LNCAP (cell line): ENCODE data around the gene STAG1.

Experiments
- TF ChIP-seq, protein P1 (sequence below): fragments of 450-650 bp; IDR thresholded peaks from 2 replicates; pipeline ENCODE4 v1.5.1; 2017; ENCODE audit warnings: mild to moderate bottlenecking

Gene STAG1

DNA sequence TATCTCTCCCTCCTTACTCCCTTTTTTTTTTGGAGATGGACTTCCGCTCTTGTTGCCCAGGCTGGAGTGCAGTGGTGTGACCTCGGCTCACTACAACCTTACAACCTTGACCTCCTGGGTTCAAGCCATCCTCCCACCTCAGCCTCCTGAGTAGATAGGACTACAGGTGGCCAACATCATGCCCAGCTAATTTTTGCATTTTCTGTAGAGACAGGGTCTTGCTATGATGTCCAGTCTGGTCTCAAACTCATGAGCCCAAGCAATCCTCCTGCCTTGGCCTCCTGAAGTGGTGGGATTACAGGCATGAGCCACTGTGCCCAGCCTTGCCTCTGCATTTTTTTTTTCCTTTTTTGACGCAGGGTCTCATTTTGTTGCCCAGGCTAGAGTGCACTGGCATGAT is 17.1 kb downstream of the STAG1 start:
- TF ChIP-seq, protein P1, sequence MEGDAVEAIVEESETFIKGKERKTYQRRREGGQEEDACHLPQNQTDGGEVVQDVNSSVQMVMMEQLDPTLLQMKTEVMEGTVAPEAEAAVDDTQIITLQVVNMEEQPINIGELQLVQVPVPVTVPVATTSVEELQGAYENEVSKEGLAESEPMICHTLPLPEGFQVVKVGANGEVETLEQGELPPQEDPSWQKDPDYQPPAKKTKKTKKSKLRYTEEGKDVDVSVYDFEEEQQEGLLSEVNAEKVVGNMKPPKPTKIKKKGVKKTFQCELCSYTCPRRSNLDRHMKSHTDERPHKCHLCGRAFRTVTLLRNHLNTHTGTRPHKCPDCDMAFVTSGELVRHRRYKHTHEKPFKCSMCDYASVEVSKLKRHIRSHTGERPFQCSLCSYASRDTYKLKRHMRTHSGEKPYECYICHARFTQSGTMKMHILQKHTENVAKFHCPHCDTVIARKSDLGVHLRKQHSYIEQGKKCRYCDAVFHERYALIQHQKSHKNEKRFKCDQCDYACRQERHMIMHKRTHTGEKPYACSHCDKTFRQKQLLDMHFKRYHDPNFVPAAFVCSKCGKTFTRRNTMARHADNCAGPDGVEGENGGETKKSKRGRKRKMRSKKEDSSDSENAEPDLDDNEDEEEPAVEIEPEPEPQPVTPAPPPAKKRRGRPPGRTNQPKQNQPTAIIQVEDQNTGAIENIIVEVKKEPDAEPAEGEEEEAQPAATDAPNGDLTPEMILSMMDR = no peak

DNA sequence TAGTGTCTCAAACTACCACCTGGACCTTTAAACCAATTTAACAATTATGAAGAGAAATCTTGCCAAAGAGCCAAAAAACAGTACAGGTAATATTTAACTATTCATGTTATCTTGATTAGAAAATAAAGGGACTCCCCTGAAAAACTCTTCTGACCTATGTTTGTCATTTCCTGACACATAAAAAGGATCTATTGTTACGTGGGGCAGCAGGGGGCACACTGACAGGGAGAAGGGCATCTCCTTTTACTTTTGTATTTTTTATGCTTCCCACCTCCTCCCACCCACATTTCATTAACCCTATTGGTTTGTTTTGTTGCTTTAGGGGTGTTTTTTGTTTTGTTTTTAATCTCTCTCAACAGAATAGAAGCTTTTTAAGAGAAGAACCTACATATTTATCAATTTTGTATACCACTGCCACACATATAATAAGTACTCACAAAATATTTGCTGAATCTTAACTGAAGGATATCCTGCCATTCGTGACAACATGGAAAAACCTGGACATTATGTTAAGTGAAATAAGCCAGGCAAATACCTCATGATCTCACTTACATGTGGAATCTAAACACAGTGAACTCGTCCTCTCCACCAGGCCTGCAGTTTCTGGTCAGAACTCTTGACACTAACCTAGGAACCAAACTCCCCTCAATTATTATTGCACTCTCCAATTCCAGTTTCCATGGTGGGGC is 17.7 kb downstream of the STAG1 start:
- TF ChIP-seq, protein P1 = no peak

GRCh38 chr3:136733317-136733833 is 18.8 kb downstream of the STAG1 start:
- TF ChIP-seq, protein P1 = no peak

DNA sequence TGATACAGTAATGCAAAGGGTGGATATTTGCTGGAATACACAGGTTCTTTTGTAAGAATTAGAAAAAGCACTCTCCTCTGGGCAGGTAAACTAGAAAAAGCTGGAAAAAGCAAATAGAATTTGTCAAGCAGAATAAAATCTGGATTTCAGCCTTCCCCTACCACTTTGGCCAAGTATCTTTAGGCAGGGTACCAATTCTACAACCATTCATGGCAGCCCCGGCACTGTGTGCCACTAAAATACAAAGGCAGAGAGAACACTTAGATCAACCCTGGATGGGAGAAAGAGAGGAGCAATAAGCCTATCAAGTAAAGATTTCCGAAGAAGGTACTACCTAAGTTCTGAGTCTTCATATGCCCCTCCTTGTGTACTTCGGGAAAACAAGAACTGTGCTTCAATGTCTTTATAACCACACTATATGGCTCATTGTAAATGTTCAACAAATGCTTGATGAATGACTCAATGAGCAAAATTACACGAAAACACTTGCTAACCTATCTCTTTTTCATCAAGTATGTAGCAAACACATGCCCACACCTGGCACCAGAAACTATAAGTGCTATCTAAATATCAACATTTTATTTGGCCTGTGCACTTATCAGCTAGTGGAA is 20.8 kb downstream of the STAG1 start:
- TF ChIP-seq, protein P1 = no peak

DNA sequence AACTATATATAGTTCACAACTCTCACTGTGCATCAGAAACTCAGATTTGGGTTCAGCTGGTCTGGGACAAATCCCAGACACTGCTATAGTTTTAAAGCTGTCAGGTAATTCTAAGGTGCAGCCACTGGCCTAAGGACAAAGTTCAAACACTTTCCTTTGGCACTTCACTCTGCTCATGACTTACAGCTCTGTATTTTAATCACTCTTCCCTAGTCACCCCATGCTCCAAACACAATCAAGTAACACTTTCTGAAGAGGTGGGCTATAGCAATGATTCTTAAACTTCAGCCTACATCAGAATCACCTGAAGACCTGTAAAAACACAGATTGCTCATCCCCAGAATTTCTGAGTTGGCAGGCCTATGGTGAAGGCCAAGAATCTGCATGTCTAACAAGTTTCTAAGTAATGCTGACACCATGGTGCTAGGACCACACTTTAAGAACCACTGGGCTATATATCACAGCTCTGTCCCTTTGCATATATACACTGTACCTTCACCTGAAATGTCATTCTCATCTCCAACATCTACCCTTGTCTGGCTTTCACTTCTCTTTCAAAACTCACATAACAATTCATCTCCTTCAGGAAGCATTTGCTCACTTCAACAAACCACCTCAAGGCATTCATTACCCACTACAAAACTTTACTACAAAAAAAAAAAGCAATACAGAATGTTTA is 21.4 kb downstream of the STAG1 start:
- TF ChIP-seq, protein P1 = no peak

DNA sequence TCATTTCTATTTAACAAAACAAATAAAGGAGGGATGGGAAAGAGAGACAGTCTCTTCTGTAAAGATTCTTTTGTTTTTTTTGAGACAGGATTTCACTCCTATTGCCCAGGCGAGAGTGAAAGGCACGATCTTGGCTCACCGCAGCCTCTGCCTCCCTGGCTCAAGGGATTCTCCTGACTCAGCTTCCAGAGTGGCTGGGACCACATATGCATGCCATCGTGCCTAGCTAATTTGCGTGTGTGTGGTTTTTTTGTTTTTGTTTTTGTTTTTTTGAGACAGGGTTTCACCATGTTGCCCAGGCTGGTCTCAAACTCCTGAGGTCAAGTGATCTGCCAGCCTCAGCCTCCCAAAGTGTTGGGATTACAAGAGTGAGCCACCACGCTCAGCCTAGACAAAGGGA is 23.3 kb downstream of the STAG1 start:
- TF ChIP-seq, protein P1 = no peak

DNA sequence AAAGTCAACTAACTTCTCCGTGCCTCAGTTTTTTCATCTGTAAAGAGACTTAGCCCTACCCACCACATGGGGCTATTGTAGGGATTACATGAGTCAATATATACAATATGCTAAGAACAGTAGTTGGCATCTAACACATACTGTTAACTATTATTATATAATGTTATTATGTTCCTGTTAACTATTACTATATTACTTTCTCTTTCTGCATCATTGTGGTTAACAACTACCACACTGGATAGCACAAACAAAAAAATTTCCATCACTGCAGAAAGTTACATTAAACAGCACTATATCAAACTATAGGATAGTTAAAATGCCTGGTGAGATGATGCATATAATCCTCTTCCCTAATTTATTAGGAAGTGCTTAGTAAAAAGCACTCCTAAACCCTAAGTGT is 23.7 kb downstream of the STAG1 start:
- TF ChIP-seq, protein P1 = no peak
